ENCODE results near the gene NUP93.
"Not testable (repeated sequence)": the region's sequence is repeated elsewhere in the genome, so short reads cannot be mapped to it uniquely, and the experiment has no call there.

NUP93 gene

GRCh38 chr16:56709443-56710040 lies 20.4 kb upstream of the NUP93 start:
- FAIRE-seq: no peak

- no peak for FAIRE-seq
Observed at GRCh38 chr16:56710181-56710737, 19.7 kb upstream of the NUP93 start.

- no peak for FAIRE-seq
Observed at GRCh38 chr16:56711862-56712261, 18.1 kb upstream of the NUP93 start.

GRCh38 chr16:56713794-56714193 lies 16.1 kb upstream of the NUP93 start:
- no peak for FAIRE-seq

GRCh38 chr16:56715126-56715525 lies 14.8 kb upstream of the NUP93 start:
- no peak for FAIRE-seq

- FAIRE-seq: no peak
Observed at GRCh38 chr16:56716761-56717160, 13.2 kb upstream of the NUP93 start.

- FAIRE-seq: not testable (repeated sequence)
Observed at GRCh38 chr16:56717532-56717931, 12.4 kb upstream of the NUP93 start.

- FAIRE-seq: no peak
Observed at GRCh38 chr16:56722200-56722842, 7.6 kb upstream of the NUP93 start.

- FAIRE-seq: no peak
Observed at GRCh38 chr16:56724191-56724590, 5.7 kb upstream of the NUP93 start.

- no peak for FAIRE-seq
Observed at GRCh38 chr16:56726283-56726682, 3.6 kb upstream of the NUP93 start.

GRCh38 chr16:56726926-56727325 lies 3.0 kb upstream of the NUP93 start:
- FAIRE-seq: no peak

- no peak for FAIRE-seq
Observed at GRCh38 chr16:56728027-56728426, 1.9 kb upstream of the NUP93 start.

GRCh38 chr16:56728980-56729734 lies 772 bp upstream of the NUP93 start:
- no peak for FAIRE-seq

GRCh38 chr16:56732366-56732765 lies 2.4 kb downstream of the NUP93 start:
- FAIRE-seq: no peak

GRCh38 chr16:56732832-56733231 lies 2.9 kb downstream of the NUP93 start:
- FAIRE-seq: no peak

- FAIRE-seq: no peak
Observed at GRCh38 chr16:56734429-56734828, 4.5 kb downstream of the NUP93 start.

GRCh38 chr16:56736476-56736875 lies 6.5 kb downstream of the NUP93 start:
- FAIRE-seq: no peak

GRCh38 chr16:56737539-56737938 lies 7.6 kb downstream of the NUP93 start:
- FAIRE-seq: no peak

- no peak for FAIRE-seq
Observed at GRCh38 chr16:56738221-56738620, 8.3 kb downstream of the NUP93 start.

- not testable (repeated sequence) for FAIRE-seq
Observed at GRCh38 chr16:56739378-56739777, 9.4 kb downstream of the NUP93 start.

- no peak for FAIRE-seq
Observed at GRCh38 chr16:56741399-56741798, 11.5 kb downstream of the NUP93 start.

GRCh38 chr16:56742030-56742984 lies 12.4 kb downstream of the NUP93 start:
- FAIRE-seq: no peak

GRCh38 chr16:56743840-56744239 lies 13.9 kb downstream of the NUP93 start:
- no peak for FAIRE-seq

Measured in colon (tissue), 2 donors.